Neural progenitor cell (in vitro differentiated cells): ENCODE results near the gene NUP62.

ENCODE experiments used
- EZH2 ChIP-seq: fragments of 200-600 bp; sonication (generic); IDR thresholded peaks from 2 replicates; pipeline ENCODE4 v1.6.1; 2017; ENCODE audit warnings: antibody characterized with exemption, mild to moderate bottlenecking, moderate library complexity
- TF ChIP-seq, protein P1 (sequence below): fragments of 200-600 bp; sonication (generic); IDR thresholded peaks from 2 replicates; pipeline ENCODE4 v1.5.1; 2017; ENCODE audit warnings: antibody characterized with exemption, mild to moderate bottlenecking

DNA sequence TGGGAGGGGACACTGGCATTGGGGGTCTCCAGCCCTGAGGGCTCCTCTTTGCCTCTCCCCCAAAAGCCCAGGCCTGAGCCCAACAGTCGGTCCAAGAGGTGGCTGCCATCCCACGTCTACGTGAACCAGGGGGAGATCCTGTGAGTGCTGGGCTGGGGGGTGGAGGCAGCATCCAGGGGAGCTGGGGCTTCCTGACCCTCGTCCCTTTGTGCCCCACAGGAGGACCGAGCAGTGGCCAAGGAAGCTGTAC is 71.5 kb downstream of the NUP62 start:
- TF ChIP-seq, protein P1, sequence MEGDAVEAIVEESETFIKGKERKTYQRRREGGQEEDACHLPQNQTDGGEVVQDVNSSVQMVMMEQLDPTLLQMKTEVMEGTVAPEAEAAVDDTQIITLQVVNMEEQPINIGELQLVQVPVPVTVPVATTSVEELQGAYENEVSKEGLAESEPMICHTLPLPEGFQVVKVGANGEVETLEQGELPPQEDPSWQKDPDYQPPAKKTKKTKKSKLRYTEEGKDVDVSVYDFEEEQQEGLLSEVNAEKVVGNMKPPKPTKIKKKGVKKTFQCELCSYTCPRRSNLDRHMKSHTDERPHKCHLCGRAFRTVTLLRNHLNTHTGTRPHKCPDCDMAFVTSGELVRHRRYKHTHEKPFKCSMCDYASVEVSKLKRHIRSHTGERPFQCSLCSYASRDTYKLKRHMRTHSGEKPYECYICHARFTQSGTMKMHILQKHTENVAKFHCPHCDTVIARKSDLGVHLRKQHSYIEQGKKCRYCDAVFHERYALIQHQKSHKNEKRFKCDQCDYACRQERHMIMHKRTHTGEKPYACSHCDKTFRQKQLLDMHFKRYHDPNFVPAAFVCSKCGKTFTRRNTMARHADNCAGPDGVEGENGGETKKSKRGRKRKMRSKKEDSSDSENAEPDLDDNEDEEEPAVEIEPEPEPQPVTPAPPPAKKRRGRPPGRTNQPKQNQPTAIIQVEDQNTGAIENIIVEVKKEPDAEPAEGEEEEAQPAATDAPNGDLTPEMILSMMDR: no peak
- TF ChIP-seq EZH2: no peak
